Body of pancreas (tissue), 4 donors: ENCODE data around the gene MAEA. TPM values are rescaled to one million over a fixed set of nuclear protein-coding genes. Genes with fewer than 3 reads are reported as not detected.

ENCODE experiments used
- ATAC-seq: fragments of 150-250 bp; one replicate; pipeline ENCODE4 v1.9.1; 2016
- DNase-seq, 4 donors: peaks; one replicate each; pipeline ENCODE4 v3.0.0-alpha.2; 2019
- H3K27ac ChIP-seq, 4 donors: fragments of 200-600 bp; sonication (generic); 1 replicate in 3 of 4; 2 replicates in 1 of 4; pipeline versions ENCODE4 v1.5.1 to v1.6.1; 2016 to 2019; ENCODE audit warnings: mild to moderate bottlenecking in 1 of 4, mixed read lengths in 1 of 4, moderate library complexity in 1 of 4
- H3K27me3 ChIP-seq, 2 donors: fragments of 200-600 bp; sonication (generic); one replicate each; pipeline ENCODE4 v1.6.0; 2016; ENCODE audit warnings: mild to moderate bottlenecking in 1 of 2
- H3K36me3 ChIP-seq, 2 donors: fragments of 200-600 bp; sonication (generic); replicated peaks in 1 of 2; 2 replicates each; pipeline ENCODE4 v1.5.1; 2016; ENCODE audit warnings: low read depth in 2 of 2; ENCODE audit not compliant: insufficient read depth in 1 of 2
- H3K4me1 ChIP-seq: fragments of 200-600 bp; sonication (generic); one replicate; pipeline ENCODE4 v1.6.0; 2016
- H3K4me3 ChIP-seq, 2 donors: fragments of 200-600 bp; sonication (generic); 1 replicate in 1 of 2; 2 replicates in 1 of 2; pipeline ENCODE4 v1.5.1; 2016 to 2019
- H3K9me3 ChIP-seq, 3 donors: fragments of 200-600 bp; sonication (generic); 1 replicate in 2 of 3; 2 replicates in 1 of 3; pipeline ENCODE4 v1.5.1; 2016
- CTCF ChIP-seq, 7 experiments: fragments of 450-650 bp in 4 of 7; fragments of 200-600 bp in 3 of 7; sonication (generic) in 3 of 7; IDR thresholded peaks; one replicate each; pipeline ENCODE4 v1.5.1; 2016 to 2019; ENCODE audit warnings: antibody characterized with exemption in 7 of 7
- POLR2A ChIP-seq, 3 donors: fragments of 450-650 bp; IDR thresholded peaks; one replicate each; pipeline ENCODE4 v1.6.1; 2016; ENCODE audit warnings: antibody characterized with exemption in 3 of 3, mild to moderate bottlenecking in 2 of 3
- WGBS, 2 donors: methylation state at CpG; one replicate each; pipeline ENCODE4 v1.1.5; 2017; 5-methylcytosine and 5-hydroxymethylcytosine counted together
- intact Hi-C: fragments of 100-400 bp; cut with DNase I; formaldehyde crosslinking; loops from one replicate; pipeline ENCODE4 v1.15.1; 2023
- total RNA-seq, 2 donors: library from RNA; depleted of rRNA; stranded (reverse); fragments of >200 nt; gene quantifications; one replicate each; pipeline ENCODE4 v1.1.0, GENCODE V29; 2016

MAEA gene
- total RNA-seq, 2 donors from 2014 or later = 68.7 to 88.0 TPM

- Histone ChIP-seq H3K4me3 (no peak overlapping the region), H3K36me3 (no peaks in the 10 kb centered on the region), H3K4me1 (peaks cover 21% of the 10 kb centered on the region), H3K27me3 (no peaks in the 10 kb centered on the region), H3K27ac (no peak overlapping the region), H3K9me3 (no peaks in the 10 kb centered on the region)
- TF ChIP-seq CTCF (IDR thresholded peaks at IDR 0.05) (no peak), POLR2A (IDR thresholded peaks at IDR 0.05) (no peak)
- intact Hi-C loops = no loop called here
- WGBS, 2 donors = 91 to 94% methylated on average over 14 to 17 of the region's 17 CpGs
- ATAC-seq = no peak
- DNase-seq = peak in 2 of 4 donors; percentile 9 to 10
These were observed 77.7 kb downstream of the MAEA start for GRCh38 chr4:1367230-1367935.

- DNase-seq = peak in 1 of 4 donors; percentile 8
- 67 to 94% methylated on average over 1 to 7 of the region's 10 CpGs for WGBS, 2 donors
- Histone ChIP-seq H3K27me3 (no peaks in the 10 kb centered on the region), H3K36me3 (no peaks in the 10 kb centered on the region), H3K4me1 (peaks cover 21% of the 10 kb centered on the region), H3K27ac (no peak overlapping the region), H3K4me3 (no peak overlapping the region), H3K9me3 (no peaks in the 10 kb centered on the region)
- intact Hi-C loops = no loop called here
- ATAC-seq = no peak
- TF ChIP-seq POLR2A (IDR thresholded peaks at IDR 0.05) = no peak
- TF ChIP-seq CTCF (IDR thresholded peaks at IDR 0.05) = no peak
These were observed 78.2 kb downstream of the MAEA start for GRCh38 chr4:1367936-1368289.

GRCh38 chr4:1368421-1369090, 78.9 kb downstream of the MAEA start:
- ATAC-seq = no peak
- TF ChIP-seq POLR2A (IDR thresholded peaks at IDR 0.05) (no peak), CTCF (IDR thresholded peaks at IDR 0.05) (no peak)
- intact Hi-C loops = no loop called here
- 79 to 89% methylated on average over 7 to 22 of the region's 24 CpGs for WGBS, 2 donors
- Histone ChIP-seq H3K27ac (no peak overlapping the region), H3K36me3 (no peaks in the 10 kb centered on the region), H3K27me3 (no peaks in the 10 kb centered on the region), H3K4me3 (no peak overlapping the region), H3K9me3 (no peaks in the 10 kb centered on the region), H3K4me1 (peaks cover 21% of the 10 kb centered on the region)
- DNase-seq = peak in 3 of 4 donors; percentile 12 to 26 (median 17)

- no peaks in the 10 kb centered on the region for H3K9me3 ChIP-seq
- 63 to 74% methylated on average over 8 to 18 of the region's 18 CpGs for WGBS, 2 donors
- H3K36me3 ChIP-seq = no peaks in the 10 kb centered on the region
- peaks cover 21% of the 10 kb centered on the region for H3K4me1 ChIP-seq
- H3K4me3 ChIP-seq = no peak overlapping the region
- DNase-seq (no peak), ATAC-seq (no peak)
- peak overlapping the region in 3 of 4 donors; percentile 17 to 41 (median 38) for H3K27ac ChIP-seq
- intact Hi-C loops = no loop called here
- H3K27me3 ChIP-seq = no peaks in the 10 kb centered on the region
- TF ChIP-seq CTCF (IDR thresholded peaks at IDR 0.05) = no peak
These were observed 79.4 kb downstream of the MAEA start for GRCh38 chr4:1369091-1369450.
